MM.1S (cell line): Measurements from ENCODE around the gene LRFN2.

Experiments used
- CTCF ChIP-seq: fragments of 300-600 bp; sonication (generic); IDR thresholded peaks from 2 replicates; pipeline ENCODE4 v1.5.1; 2016; ENCODE audit warnings: antibody characterized with exemption, low read length, mixed read lengths
- EZH2 ChIP-seq: fragments of 300-600 bp; sonication (generic); optimal IDR thresholded peaks from 2 replicates; pipeline ENCODE3; 2017; ENCODE audit warnings: low read depth, mild to moderate bottlenecking, antibody characterized with exemption, low read length, mixed read lengths
- EZH2phosphoT487 ChIP-seq: fragments of 300-600 bp; sonication (generic); IDR thresholded peaks from 2 replicates; pipeline ENCODE4 v1.6.1; 2018; ENCODE audit warnings: antibody characterized with exemption, low read length

DNA sequence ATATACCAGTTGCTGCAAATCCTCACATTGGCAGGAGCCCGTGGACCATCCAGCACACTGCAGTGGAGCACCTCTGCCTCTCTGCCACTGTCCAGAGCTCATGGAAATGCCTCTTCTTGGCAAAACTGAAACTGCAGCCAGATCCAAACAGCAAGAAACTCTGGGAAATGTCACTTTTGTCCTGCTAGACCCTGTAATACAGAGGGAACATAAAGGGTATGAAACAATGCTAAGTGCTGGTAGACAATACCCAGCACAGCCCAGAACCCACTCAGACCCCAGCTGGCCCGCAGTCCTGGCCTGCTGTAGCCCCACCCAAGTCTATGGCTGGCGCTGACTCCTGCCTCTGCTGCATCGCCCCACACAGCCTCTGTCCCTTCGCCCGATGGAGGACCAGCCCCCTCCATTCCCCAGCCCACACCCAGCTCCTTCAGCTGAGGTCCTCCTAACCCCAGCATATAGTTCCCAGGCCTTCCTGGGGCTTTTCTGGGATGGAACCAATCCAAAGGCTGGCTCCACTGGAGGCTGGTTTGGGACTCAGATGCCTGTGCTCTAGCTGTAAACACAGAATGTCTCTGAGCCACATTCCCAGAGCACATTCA lies 242.5 kb downstream of the LRFN2 start:
- TF ChIP-seq CTCF, result no peak
- TF ChIP-seq EZH2phosphoT487, result no peak
- TF ChIP-seq EZH2, result no peak
